Karpas-422 (cell line): ENCODE measurements around the gene BBS5. TPM values are rescaled to one million over a fixed set of nuclear protein-coding genes. Genes with fewer than 3 reads are reported as not detected.
"Not testable (repeated sequence)": the region's sequence is repeated elsewhere in the genome, so short reads cannot be mapped to it uniquely, and the experiment has no call there.

Experiments used
- DNase-seq: peaks from one replicate; pipeline ENCODE4 v3.0.0-alpha.2; 2015
- H2AFZ ChIP-seq: fragments of 200-600 bp; sonication (generic); 2 replicates; pipeline ENCODE4 v1.6.1; 2014; ENCODE audit warnings: antibody characterized with exemption, low read length, mixed read lengths
- H3K27ac ChIP-seq: fragments of 200-600 bp; sonication (generic); 2 replicates; pipeline ENCODE4 v1.5.1; 2014; ENCODE audit warnings: mild to moderate bottlenecking, low read length, moderate library complexity
- H3K27me3 ChIP-seq: fragments of 200-600 bp; sonication (generic); 2 replicates; pipeline ENCODE4 v1.6.1; 2014; ENCODE audit warnings: low read length, mixed read lengths
- H3K36me3 ChIP-seq: fragments of 200-600 bp; sonication (generic); 2 replicates; pipeline ENCODE4 v1.6.1; 2014; ENCODE audit warnings: low read length, mixed read lengths; ENCODE audit not compliant: insufficient read depth
- H3K4me1 ChIP-seq: fragments of 200-600 bp; sonication (generic); 2 replicates; pipeline ENCODE4 v1.6.1; 2014; ENCODE audit warnings: mild to moderate bottlenecking, low read length, mixed read lengths
- H3K4me2 ChIP-seq: fragments of 200-600 bp; sonication (generic); 2 replicates; pipeline ENCODE4 v1.6.1; 2014; ENCODE audit warnings: low read length, low read depth, mild to moderate bottlenecking; ENCODE audit not compliant: poor library complexity, severe bottlenecking
- H3K4me3 ChIP-seq: fragments of 200-600 bp; sonication (generic); 2 replicates; pipeline ENCODE4 v1.5.1; 2014; ENCODE audit warnings: mild to moderate bottlenecking, antibody characterized with exemption, low read length, mixed read lengths
- H3K79me2 ChIP-seq: fragments of 200-600 bp; sonication (generic); 2 replicates; pipeline ENCODE4 v1.6.1; 2014; ENCODE audit warnings: mild to moderate bottlenecking, low read length, mixed read lengths
- H3K9ac ChIP-seq: fragments of 200-600 bp; sonication (generic); 2 replicates; pipeline ENCODE4 v1.6.0; 2014; ENCODE audit warnings: low read length
- H3K9me2 ChIP-seq: fragments of 200-600 bp; sonication (generic), shearing (Covaris generic); replicated peaks from 2 replicates; pipeline ENCODE4 v1.6.0; 2014; ENCODE audit warnings: mild to moderate bottlenecking, low read length, moderate library complexity; ENCODE audit not compliant: insufficient read depth
- H3K9me3 ChIP-seq: fragments of 300-700, 200-600 bp; sonication (generic); 2 replicates; pipeline ENCODE4 v1.6.1; 2014; ENCODE audit warnings: low read length, mixed read lengths
- H4K20me1 ChIP-seq: fragments of 200-600 bp; sonication (generic); 2 replicates; pipeline ENCODE4 v1.6.1; 2014; ENCODE audit warnings: mild to moderate bottlenecking, antibody characterized with exemption, low read length, low read depth; ENCODE audit not compliant: insufficient read depth
- total RNA-seq: library from RNA; depleted of rRNA; stranded (reverse); fragments of >200 nt; shearing (Covaris generic); gene quantifications from 2 replicates; pipeline ENCODE4 v1.2.3, GENCODE V29; 2014; ENCODE audit warnings: low replicate concordance

BBS5 gene
- total RNA-seq, 1 experiment from 2014 or later = 2.0 TPM

GRCh38 chr2:169511818-169512217 lies 32.5 kb downstream of the BBS5 start:
- H3K4me2 ChIP-seq = peak overlapping the region; percentile 25
- no peaks in the 10 kb centered on the region for H3K79me2 ChIP-seq
- no peaks in the 10 kb centered on the region for H4K20me1 ChIP-seq
- no peak overlapping the region for H3K27ac ChIP-seq
- H3K27me3 ChIP-seq = no peaks in the 10 kb centered on the region
- no peak overlapping the region for H3K9ac ChIP-seq
- H3K4me1 ChIP-seq = peaks cover 14% of the 10 kb centered on the region
- H3K9me3 ChIP-seq = no peaks in the 10 kb centered on the region
- H3K36me3 ChIP-seq = no peaks in the 10 kb centered on the region
- H3K9me2 ChIP-seq = no peaks in the 10 kb centered on the region
- no peak overlapping the region for H3K4me3 ChIP-seq
- H2AFZ ChIP-seq = no peak overlapping the region
- DNase-seq = no peak

- DNase-seq = no peak
- no peak overlapping the region; the same call in 1 of the 2 replicates for H2AFZ ChIP-seq
- H3K79me2 ChIP-seq = no peaks in the 10 kb centered on the region
- no peaks in the 10 kb centered on the region for H3K9me2 ChIP-seq
- no peaks in the 10 kb centered on the region for H4K20me1 ChIP-seq
- H3K9ac ChIP-seq = no peak overlapping the region
- no peaks in the 10 kb centered on the region for H3K9me3 ChIP-seq
- no peaks in the 10 kb centered on the region for H3K27me3 ChIP-seq
- H3K36me3 ChIP-seq = no peaks in the 10 kb centered on the region
- H3K4me3 ChIP-seq = no peak overlapping the region
- peaks cover 14% of the 10 kb centered on the region for H3K4me1 ChIP-seq
- H3K27ac ChIP-seq = no peak overlapping the region
- H3K4me2 ChIP-seq = peak overlapping the region; percentile 25
Measured at GRCh38 chr2:169512525-169512924, 33.2 kb downstream of the BBS5 start.

GRCh38 chr2:169513094-169513493 lies 33.8 kb downstream of the BBS5 start:
- H3K4me3 ChIP-seq = no peak overlapping the region
- no peak overlapping the region for H3K4me2 ChIP-seq
- H3K27me3 ChIP-seq = no peaks in the 10 kb centered on the region
- no peak overlapping the region for H3K9ac ChIP-seq
- peaks cover 14% of the 10 kb centered on the region for H3K4me1 ChIP-seq
- no peaks in the 10 kb centered on the region for H3K36me3 ChIP-seq
- no peaks in the 10 kb centered on the region for H3K9me2 ChIP-seq
- no peak overlapping the region for H3K27ac ChIP-seq
- no peak for DNase-seq
- H4K20me1 ChIP-seq = no peaks in the 10 kb centered on the region
- H3K79me2 ChIP-seq = no peaks in the 10 kb centered on the region
- H2AFZ ChIP-seq = no peak overlapping the region
- no peaks in the 10 kb centered on the region for H3K9me3 ChIP-seq

- peaks cover 14% of the 10 kb centered on the region for H3K4me1 ChIP-seq
- no peak overlapping the region for H3K9ac ChIP-seq
- H3K27ac ChIP-seq = no peak overlapping the region
- no peak overlapping the region for H3K4me3 ChIP-seq
- no peaks in the 10 kb centered on the region for H3K27me3 ChIP-seq
- H2AFZ ChIP-seq = no peak overlapping the region
- H3K79me2 ChIP-seq = no peaks in the 10 kb centered on the region
- H3K36me3 ChIP-seq = no peaks in the 10 kb centered on the region
- no peak overlapping the region for H3K4me2 ChIP-seq
- H3K9me3 ChIP-seq = no peaks in the 10 kb centered on the region
- H4K20me1 ChIP-seq = no peaks in the 10 kb centered on the region
- DNase-seq = no peak
- H3K9me2 ChIP-seq = no peaks in the 10 kb centered on the region
Measured at GRCh38 chr2:169513926-169514325, 34.6 kb downstream of the BBS5 start.

GRCh38 chr2:169514758-169515157 lies 35.5 kb downstream of the BBS5 start:
- not testable (repeated sequence) for H3K9me3 ChIP-seq, DNase-seq, H3K79me2 ChIP-seq, H2AFZ ChIP-seq, H3K27ac ChIP-seq, H4K20me1 ChIP-seq, H3K27me3 ChIP-seq, H3K9ac ChIP-seq, H3K36me3 ChIP-seq, H3K4me2 ChIP-seq, H3K4me3 ChIP-seq, H3K9me2 ChIP-seq
- H3K4me1 ChIP-seq = peaks cover 14% of the 10 kb centered on the region

GRCh38 chr2:169516488-169516995 lies 37.2 kb downstream of the BBS5 start:
- H3K9ac ChIP-seq, H2AFZ ChIP-seq, H3K9me2 ChIP-seq, H3K27ac ChIP-seq, H3K4me2 ChIP-seq, H3K27me3 ChIP-seq, H3K79me2 ChIP-seq, DNase-seq, H3K9me3 ChIP-seq, H3K36me3 ChIP-seq, H4K20me1 ChIP-seq, H3K4me3 ChIP-seq: not testable (repeated sequence)
- peaks cover 14% of the 10 kb centered on the region for H3K4me1 ChIP-seq

GRCh38 chr2:169520896-169521295 lies 41.6 kb downstream of the BBS5 start:
- no peaks in the 10 kb centered on the region for H3K9me2 ChIP-seq
- H3K4me2 ChIP-seq = no peak overlapping the region
- no peak overlapping the region for H3K9ac ChIP-seq
- H3K27me3 ChIP-seq = no peaks in the 10 kb centered on the region
- no peaks in the 10 kb centered on the region for H3K79me2 ChIP-seq
- no peak for DNase-seq
- H3K36me3 ChIP-seq = no peaks in the 10 kb centered on the region
- no peaks in the 10 kb centered on the region for H3K9me3 ChIP-seq
- no peak overlapping the region for H3K4me3 ChIP-seq
- H3K27ac ChIP-seq = no peak overlapping the region
- no peaks in the 10 kb centered on the region for H4K20me1 ChIP-seq
- H3K4me1 ChIP-seq = no peaks in the 10 kb centered on the region
- no peak overlapping the region for H2AFZ ChIP-seq

- H2AFZ ChIP-seq = no peak overlapping the region
- no peak overlapping the region for H3K27ac ChIP-seq
- no peaks in the 10 kb centered on the region for H4K20me1 ChIP-seq
- no peaks in the 10 kb centered on the region for H3K9me2 ChIP-seq
- H3K27me3 ChIP-seq = no peaks in the 10 kb centered on the region
- no peaks in the 10 kb centered on the region for H3K4me1 ChIP-seq
- no peaks in the 10 kb centered on the region for H3K9me3 ChIP-seq
- DNase-seq = no peak
- H3K9ac ChIP-seq = no peak overlapping the region
- no peak overlapping the region for H3K4me2 ChIP-seq
- no peak overlapping the region for H3K4me3 ChIP-seq
- H3K36me3 ChIP-seq = peaks cover 4% of the 10 kb centered on the region; the same call in 1 of the 2 replicates
- no peaks in the 10 kb centered on the region for H3K79me2 ChIP-seq
Measured at GRCh38 chr2:169523681-169524080, 44.4 kb downstream of the BBS5 start.

- no peaks in the 10 kb centered on the region for H3K79me2 ChIP-seq
- no peak overlapping the region for H3K4me3 ChIP-seq
- no peak overlapping the region for H3K9ac ChIP-seq
- H3K27me3 ChIP-seq = no peaks in the 10 kb centered on the region
- no peak overlapping the region for H3K4me2 ChIP-seq
- H3K9me2 ChIP-seq = no peaks in the 10 kb centered on the region
- H4K20me1 ChIP-seq = no peaks in the 10 kb centered on the region
- DNase-seq = no peak
- no peaks in the 10 kb centered on the region for H3K9me3 ChIP-seq
- H2AFZ ChIP-seq = no peak overlapping the region
- peaks cover 12% of the 10 kb centered on the region; the same call in 1 of the 2 replicates for H3K36me3 ChIP-seq
- no peaks in the 10 kb centered on the region for H3K4me1 ChIP-seq
- no peak overlapping the region for H3K27ac ChIP-seq
Measured at GRCh38 chr2:169525434-169525833, 46.1 kb downstream of the BBS5 start.
